ENCODE data around the gene TARBP1.

- no peak for TF ChIP-seq POLR2A (IDR thresholded peaks at IDR 0.05; ENCODE audit: low read length)
- no peak for TF ChIP-seq GATA1 (IDR thresholded peaks at IDR 0.05; ENCODE audit: low read depth, low read length)
Observed at GRCh38 chr1:234397732-234398131, 81.2 kb downstream of the TARBP1 start.
